HepG2 (cell line): Measurements from ENCODE around the gene HARBI1. TPM values are rescaled to one million over a fixed set of nuclear protein-coding genes. Genes with fewer than 3 reads are reported as not detected.

ENCODE experiments used
- ATF7-NPFF ChIP-seq: sonication (generic); formaldehyde crosslinking; IDR thresholded peaks from 2 replicates; pipeline ENCODE4 v1.8.1; 2023; ENCODE audit warnings: mild to moderate bottlenecking, low read depth, missing genetic modification reagents, moderate library complexity
- JUNB ChIP-seq: sonication (generic); formaldehyde crosslinking; IDR thresholded peaks from 2 replicates; pipeline ENCODE4 v1.8.0; 2022; ENCODE audit warnings: missing genetic modification reagents, mild to moderate bottlenecking, borderline replicate concordance
- KDM1A ChIP-seq: IDR thresholded peaks from 2 replicates; pipeline ENCODE4 v1.6.1; 2016; ENCODE audit warnings: missing compliant biosample characterization
- KLF12 ChIP-seq: sonication (generic); formaldehyde crosslinking; IDR thresholded peaks from 2 replicates; pipeline ENCODE4 v1.4.0; 2020; ENCODE audit warnings: missing genetic modification reagents, borderline replicate concordance
- MED8 ChIP-seq: sonication (generic); formaldehyde crosslinking; IDR thresholded peaks from 2 replicates; pipeline ENCODE4 v1.8.1; 2023; ENCODE audit warnings: mild to moderate bottlenecking, missing genetic modification reagents; ENCODE audit not compliant: insufficient replicate concordance
- POLR2G ChIP-seq: fragments of 200-400 bp; formaldehyde crosslinking; IDR thresholded peaks from 2 replicates; pipeline ENCODE4 v1.6.1; 2018; ENCODE audit warnings: mild to moderate bottlenecking, low read depth, low read length, moderate library complexity
- SIX1 ChIP-seq: sonication (generic); formaldehyde crosslinking; IDR thresholded peaks from 2 replicates; pipeline ENCODE4 v1.4.0; 2020; ENCODE audit warnings: missing genetic modification reagents, borderline replicate concordance
- SMARCC2 ChIP-seq: fragments of 450-650 bp; IDR thresholded peaks from 2 replicates; pipeline ENCODE4 v1.6.1; 2017; ENCODE audit warnings: antibody characterized with exemption, mild to moderate bottlenecking
- SNAI1 ChIP-seq: sonication (generic); formaldehyde crosslinking; IDR thresholded peaks from 2 replicates; pipeline ENCODE4 v1.5.0; 2020; ENCODE audit warnings: mild to moderate bottlenecking, missing genetic modification reagents, borderline replicate concordance
- THYN1 ChIP-seq: sonication (generic); formaldehyde crosslinking; IDR thresholded peaks from 2 replicates; pipeline ENCODE4 v1.8.1; 2023; ENCODE audit warnings: low read depth, mild to moderate bottlenecking, moderate library complexity, missing genetic modification reagents, borderline replicate concordance
- ZNF260 ChIP-seq: sonication (generic); formaldehyde crosslinking; IDR thresholded peaks from 2 replicates; pipeline ENCODE4 v1.4.0; 2020; ENCODE audit warnings: missing genetic modification reagents, low read depth, mild to moderate bottlenecking, borderline replicate concordance
- ZNF282 ChIP-seq: fragments of 450-650 bp; IDR thresholded peaks from 2 replicates; pipeline ENCODE4 v1.6.1; 2018; ENCODE audit not compliant: partially characterized antibody
- polyA plus RNA-seq, 8 experiments: library from polyadenylated mRNA; depleted of rRNA in 3 of 8; stranded (reverse) in 7 of 8; unstranded in 1 of 8; fragments of >200 nt; fragmentation: Illumina TruSeq in 4 of 8; extraction: Trizol in 4 of 8; gene quantifications; 2 replicates each; pipeline versions ENCODE4 v1.2.1 to v1.2.3, GENCODE V29; 2011 to 2016; ENCODE audit warnings: low read depth in 4 of 8, missing spikeins in 1 of 8, mixed read lengths in 1 of 8; ENCODE audit not compliant: insufficient read depth in 1 of 8
- total RNA-seq, 5 experiments: library from RNA; depleted of rRNA; stranded (reverse); fragments of >200 nt; fragmentation: Illumina TruSeq; extraction: Trizol; gene quantifications; 2 replicates each; pipeline ENCODE4 v1.2.3, GENCODE V29; 2016; ENCODE audit warnings: low read depth in 1 of 5
- TF ChIP-seq, protein P1 (sequence below): sonication (generic); formaldehyde crosslinking; IDR thresholded peaks from 2 replicates; pipeline ENCODE4 v1.5.0; 2020; ENCODE audit warnings: missing genetic modification reagents, mild to moderate bottlenecking, borderline replicate concordance
- TF ChIP-seq, protein P2 (sequence below): sonication (generic); formaldehyde crosslinking; IDR thresholded peaks from 2 replicates; pipeline ENCODE4 v1.8.1; 2023; ENCODE audit warnings: mild to moderate bottlenecking, missing genetic modification reagents
- TF ChIP-seq, protein P3 (sequence below): sonication (generic); formaldehyde crosslinking; IDR thresholded peaks from 2 replicates; pipeline ENCODE4 v1.4.0; 2020; ENCODE audit warnings: missing genetic modification reagents, mild to moderate bottlenecking, borderline replicate concordance
- TF ChIP-seq, protein P4 (sequence below): sonication (generic); formaldehyde crosslinking; IDR thresholded peaks from 2 replicates; pipeline ENCODE4 v1.5.1; 2020; ENCODE audit warnings: mild to moderate bottlenecking, missing genetic modification reagents, moderate library complexity
- TF ChIP-seq, protein P5 (sequence below): sonication (generic); formaldehyde crosslinking; IDR thresholded peaks from 2 replicates; pipeline ENCODE4 v1.4.0; 2020; ENCODE audit warnings: mild to moderate bottlenecking, missing genetic modification reagents
- TF ChIP-seq, protein P6 (sequence below): sonication (generic); formaldehyde crosslinking; conservative IDR thresholded peaks from 2 replicates; pipeline ENCODE4 v1.5.0; 2020; ENCODE audit warnings: missing genetic modification reagents

Gene HARBI1
- total and polyA plus RNA-seq, 2 of the 13 experiments (the other 11 are each of a cell fraction or from before 2014, with no cell fraction given), result 2.5 to 4.8 TPM

DNA sequence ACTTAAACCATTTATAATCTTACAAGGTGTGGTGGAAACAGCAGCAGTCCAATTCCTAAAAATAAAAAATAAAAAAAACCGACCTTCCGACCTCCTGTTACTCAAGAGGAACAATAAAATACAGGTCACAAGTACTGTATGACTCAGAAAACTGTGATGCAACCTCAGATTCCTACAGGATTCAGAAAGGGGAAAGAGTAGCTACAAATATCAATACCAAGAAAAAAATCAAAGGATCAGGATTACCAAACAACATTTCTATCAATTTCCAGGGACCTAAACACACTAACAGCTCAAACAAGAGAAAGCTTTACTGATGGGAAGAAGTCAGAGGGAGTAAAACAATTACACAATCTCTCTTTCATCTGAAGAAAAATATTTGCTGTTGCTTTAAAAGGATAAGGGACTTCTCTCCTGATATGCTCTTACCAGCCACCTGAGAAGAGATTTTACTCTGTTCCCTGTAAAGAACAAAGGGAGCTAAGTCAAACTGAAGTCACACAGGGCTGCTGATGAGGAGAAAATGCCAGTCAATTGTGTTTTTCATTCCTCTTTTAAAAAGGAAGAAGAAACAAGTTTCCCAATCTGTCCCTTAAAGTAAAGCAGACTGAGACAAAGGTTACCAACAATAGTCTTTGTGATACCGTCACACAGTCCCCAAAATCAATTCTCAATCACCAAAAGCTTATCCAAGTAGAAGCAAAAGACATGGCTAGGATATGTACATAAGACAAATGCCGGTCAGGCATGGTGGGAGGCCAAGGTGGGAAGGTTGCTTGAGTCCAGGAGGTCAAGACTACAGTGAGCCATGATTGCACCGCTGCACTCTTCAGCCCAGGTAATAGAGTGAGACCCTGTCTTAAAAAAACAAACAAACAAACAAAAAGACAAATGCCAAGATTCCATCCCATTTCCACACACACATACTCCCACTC is 62.5 kb downstream of the HARBI1 start (continued):
- TF ChIP-seq, protein P1, sequence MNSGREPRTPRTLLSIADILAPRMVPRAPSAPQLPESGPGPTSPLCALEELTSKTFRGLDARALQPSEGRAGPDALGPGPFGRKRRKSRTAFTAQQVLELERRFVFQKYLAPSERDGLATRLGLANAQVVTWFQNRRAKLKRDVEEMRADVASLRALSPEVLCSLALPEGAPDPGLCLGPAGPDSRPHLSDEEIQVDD, result no peak
- TF ChIP-seq SNAI1 (CRISPR knock-in tag) (no peak), THYN1 (CRISPR knock-in tag) (no peak), ZNF260 (CRISPR knock-in tag) (no peak), SMARCC2 (peak; percentile 27; the same call in 1 of the 2 replicates), ATF7-NPFF (no peak), MED8 (CRISPR knock-in tag) (peak; percentile 79), SIX1 (CRISPR knock-in tag) (peak; percentile 88), POLR2G (no peak), ZNF282 (no peak), KDM1A (CRISPR knock-in tag) (peak; percentile 47; the same call in 1 of the 2 replicates), JUNB (CRISPR knock-in tag) (peak; percentile 98), KLF12 (CRISPR knock-in tag) (no peak)
- TF ChIP-seq, protein P2, sequence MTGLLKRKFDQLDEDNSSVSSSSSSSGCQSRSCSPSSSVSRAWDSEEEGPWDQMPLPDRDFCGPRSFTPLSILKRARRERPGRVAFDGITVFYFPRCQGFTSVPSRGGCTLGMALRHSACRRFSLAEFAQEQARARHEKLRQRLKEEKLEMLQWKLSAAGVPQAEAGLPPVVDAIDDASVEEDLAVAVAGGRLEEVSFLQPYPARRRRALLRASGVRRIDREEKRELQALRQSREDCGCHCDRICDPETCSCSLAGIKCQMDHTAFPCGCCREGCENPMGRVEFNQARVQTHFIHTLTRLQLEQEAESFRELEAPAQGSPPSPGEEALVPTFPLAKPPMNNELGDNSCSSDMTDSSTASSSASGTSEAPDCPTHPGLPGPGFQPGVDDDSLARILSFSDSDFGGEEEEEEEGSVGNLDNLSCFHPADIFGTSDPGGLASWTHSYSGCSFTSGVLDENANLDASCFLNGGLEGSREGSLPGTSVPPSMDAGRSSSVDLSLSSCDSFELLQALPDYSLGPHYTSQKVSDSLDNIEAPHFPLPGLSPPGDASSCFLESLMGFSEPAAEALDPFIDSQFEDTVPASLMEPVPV (CRISPR knock-in tag), result no peak
- TF ChIP-seq, protein P3, sequence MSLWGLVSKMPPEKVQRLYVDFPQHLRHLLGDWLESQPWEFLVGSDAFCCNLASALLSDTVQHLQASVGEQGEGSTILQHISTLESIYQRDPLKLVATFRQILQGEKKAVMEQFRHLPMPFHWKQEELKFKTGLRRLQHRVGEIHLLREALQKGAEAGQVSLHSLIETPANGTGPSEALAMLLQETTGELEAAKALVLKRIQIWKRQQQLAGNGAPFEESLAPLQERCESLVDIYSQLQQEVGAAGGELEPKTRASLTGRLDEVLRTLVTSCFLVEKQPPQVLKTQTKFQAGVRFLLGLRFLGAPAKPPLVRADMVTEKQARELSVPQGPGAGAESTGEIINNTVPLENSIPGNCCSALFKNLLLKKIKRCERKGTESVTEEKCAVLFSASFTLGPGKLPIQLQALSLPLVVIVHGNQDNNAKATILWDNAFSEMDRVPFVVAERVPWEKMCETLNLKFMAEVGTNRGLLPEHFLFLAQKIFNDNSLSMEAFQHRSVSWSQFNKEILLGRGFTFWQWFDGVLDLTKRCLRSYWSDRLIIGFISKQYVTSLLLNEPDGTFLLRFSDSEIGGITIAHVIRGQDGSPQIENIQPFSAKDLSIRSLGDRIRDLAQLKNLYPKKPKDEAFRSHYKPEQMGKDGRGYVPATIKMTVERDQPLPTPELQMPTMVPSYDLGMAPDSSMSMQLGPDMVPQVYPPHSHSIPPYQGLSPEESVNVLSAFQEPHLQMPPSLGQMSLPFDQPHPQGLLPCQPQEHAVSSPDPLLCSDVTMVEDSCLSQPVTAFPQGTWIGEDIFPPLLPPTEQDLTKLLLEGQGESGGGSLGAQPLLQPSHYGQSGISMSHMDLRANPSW, result peak; percentile 81; the same call in 1 of the 2 replicates
- TF ChIP-seq, protein P4, sequence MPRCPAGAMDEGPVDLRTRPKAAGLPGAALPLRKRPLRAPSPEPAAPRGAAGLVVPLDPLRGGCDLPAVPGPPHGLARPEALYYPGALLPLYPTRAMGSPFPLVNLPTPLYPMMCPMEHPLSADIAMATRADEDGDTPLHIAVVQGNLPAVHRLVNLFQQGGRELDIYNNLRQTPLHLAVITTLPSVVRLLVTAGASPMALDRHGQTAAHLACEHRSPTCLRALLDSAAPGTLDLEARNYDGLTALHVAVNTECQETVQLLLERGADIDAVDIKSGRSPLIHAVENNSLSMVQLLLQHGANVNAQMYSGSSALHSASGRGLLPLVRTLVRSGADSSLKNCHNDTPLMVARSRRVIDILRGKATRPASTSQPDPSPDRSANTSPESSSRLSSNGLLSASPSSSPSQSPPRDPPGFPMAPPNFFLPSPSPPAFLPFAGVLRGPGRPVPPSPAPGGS (CRISPR knock-in tag), result no peak; the same call in 1 of the 2 replicates
- TF ChIP-seq, protein P5, sequence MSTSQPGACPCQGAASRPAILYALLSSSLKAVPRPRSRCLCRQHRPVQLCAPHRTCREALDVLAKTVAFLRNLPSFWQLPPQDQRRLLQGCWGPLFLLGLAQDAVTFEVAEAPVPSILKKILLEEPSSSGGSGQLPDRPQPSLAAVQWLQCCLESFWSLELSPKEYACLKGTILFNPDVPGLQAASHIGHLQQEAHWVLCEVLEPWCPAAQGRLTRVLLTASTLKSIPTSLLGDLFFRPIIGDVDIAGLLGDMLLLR (CRISPR knock-in tag), result no peak
- TF ChIP-seq, protein P6, sequence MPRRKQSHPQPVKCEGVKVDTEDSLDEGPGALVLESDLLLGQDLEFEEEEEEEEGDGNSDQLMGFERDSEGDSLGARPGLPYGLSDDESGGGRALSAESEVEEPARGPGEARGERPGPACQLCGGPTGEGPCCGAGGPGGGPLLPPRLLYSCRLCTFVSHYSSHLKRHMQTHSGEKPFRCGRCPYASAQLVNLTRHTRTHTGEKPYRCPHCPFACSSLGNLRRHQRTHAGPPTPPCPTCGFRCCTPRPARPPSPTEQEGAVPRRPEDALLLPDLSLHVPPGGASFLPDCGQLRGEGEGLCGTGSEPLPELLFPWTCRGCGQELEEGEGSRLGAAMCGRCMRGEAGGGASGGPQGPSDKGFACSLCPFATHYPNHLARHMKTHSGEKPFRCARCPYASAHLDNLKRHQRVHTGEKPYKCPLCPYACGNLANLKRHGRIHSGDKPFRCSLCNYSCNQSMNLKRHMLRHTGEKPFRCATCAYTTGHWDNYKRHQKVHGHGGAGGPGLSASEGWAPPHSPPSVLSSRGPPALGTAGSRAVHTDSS (CRISPR knock-in tag), result no peak
